HFF-Myc (cell line): ENCODE measurements around the gene OAF.

Source experiments
- DNase-seq: peaks from one replicate; pipeline ENCODE4 v3.0.0-alpha.2; 2011; ENCODE audit warnings: low read depth; ENCODE audit errors: extremely low read depth
- H3K4me3 ChIP-seq: replicated peaks from 2 replicates; pipeline ENCODE4 v1.5.1; 2011; ENCODE audit warnings: low read depth, mild to moderate bottlenecking, control low read depth, low read length
- CTCF ChIP-seq: IDR thresholded peaks from 2 replicates; pipeline ENCODE4 v1.5.1; 2012; ENCODE audit warnings: mild to moderate bottlenecking, low read depth, low read length, control low read depth; ENCODE audit errors: missing control alignments

Gene OAF

GRCh38 chr11:120197251-120197891, 13.5 kb upstream of the OAF start:
- no peak overlapping the region for H3K4me3 ChIP-seq
- no peak for TF ChIP-seq CTCF
- DNase-seq = no peak

GRCh38 chr11:120197977-120198376, 12.9 kb upstream of the OAF start:
- DNase-seq = no peak
- TF ChIP-seq CTCF = no peak
- no peak overlapping the region for H3K4me3 ChIP-seq

GRCh38 chr11:120198403-120198786, 12.4 kb upstream of the OAF start:
- no peak for TF ChIP-seq CTCF
- DNase-seq = no peak
- no peak overlapping the region for H3K4me3 ChIP-seq

- DNase-seq = no peak
- TF ChIP-seq CTCF = no peak
- H3K4me3 ChIP-seq = no peak overlapping the region
These were observed 11.9 kb upstream of the OAF start for GRCh38 chr11:120198787-120199469.

- no peak overlapping the region for H3K4me3 ChIP-seq
- TF ChIP-seq CTCF = no peak
- no peak for DNase-seq
These were observed 11.2 kb upstream of the OAF start for GRCh38 chr11:120199613-120200012.

- H3K4me3 ChIP-seq = no peak overlapping the region
- DNase-seq = no peak
- no peak for TF ChIP-seq CTCF
These were observed 10.2 kb upstream of the OAF start for GRCh38 chr11:120200677-120201076.
